ENCODE measurements around the gene PRCC.

The PRCC gene

DNA sequence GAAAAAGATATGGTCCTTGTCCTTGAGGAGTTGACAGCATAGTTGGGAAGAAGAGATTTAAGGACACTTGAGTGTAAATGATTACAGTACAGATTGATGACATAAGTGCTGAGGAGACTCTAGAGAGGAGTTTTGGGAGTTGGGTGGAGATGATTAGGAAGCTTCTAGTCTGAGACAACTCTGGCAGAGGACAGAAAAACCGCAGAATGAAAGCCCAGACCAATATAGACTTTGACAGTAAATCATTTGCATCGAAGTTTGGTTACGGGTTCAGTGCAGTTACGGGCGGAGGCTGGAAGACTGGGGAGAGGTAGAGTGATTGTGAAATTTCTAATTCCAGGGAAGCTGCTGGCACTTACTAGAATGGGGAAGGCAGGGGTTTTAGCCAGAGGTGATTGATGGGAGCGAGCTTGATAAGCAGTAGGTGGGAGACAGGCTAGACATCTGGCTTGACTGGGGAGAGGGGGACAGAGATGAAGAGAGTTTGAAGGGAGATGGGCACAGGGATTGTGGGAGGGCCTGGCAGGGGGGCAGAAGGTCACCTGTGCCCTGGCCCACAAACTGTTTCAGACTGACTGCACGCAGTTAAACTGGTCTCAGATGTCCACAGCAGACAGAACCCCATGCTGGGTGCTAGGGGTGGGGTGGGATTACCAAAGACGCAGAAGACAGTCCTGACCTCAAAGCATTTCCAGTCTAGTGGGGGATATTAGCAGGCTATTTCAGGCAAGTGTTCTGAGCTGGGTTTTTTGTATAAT is 29.2 kb downstream of the PRCC start:
- no peak for TF ChIP-seq CTCF (conservative IDR thresholded peaks at IDR 0.05)
- H3K27ac ChIP-seq: no peak overlapping the region

- no peak overlapping the region for H3K27ac ChIP-seq
- TF ChIP-seq CTCF (conservative IDR thresholded peaks at IDR 0.05): peak; percentile 86
Observed at GRCh38 chr1:156797212-156797871, 30.0 kb downstream of the PRCC start.

DNA sequence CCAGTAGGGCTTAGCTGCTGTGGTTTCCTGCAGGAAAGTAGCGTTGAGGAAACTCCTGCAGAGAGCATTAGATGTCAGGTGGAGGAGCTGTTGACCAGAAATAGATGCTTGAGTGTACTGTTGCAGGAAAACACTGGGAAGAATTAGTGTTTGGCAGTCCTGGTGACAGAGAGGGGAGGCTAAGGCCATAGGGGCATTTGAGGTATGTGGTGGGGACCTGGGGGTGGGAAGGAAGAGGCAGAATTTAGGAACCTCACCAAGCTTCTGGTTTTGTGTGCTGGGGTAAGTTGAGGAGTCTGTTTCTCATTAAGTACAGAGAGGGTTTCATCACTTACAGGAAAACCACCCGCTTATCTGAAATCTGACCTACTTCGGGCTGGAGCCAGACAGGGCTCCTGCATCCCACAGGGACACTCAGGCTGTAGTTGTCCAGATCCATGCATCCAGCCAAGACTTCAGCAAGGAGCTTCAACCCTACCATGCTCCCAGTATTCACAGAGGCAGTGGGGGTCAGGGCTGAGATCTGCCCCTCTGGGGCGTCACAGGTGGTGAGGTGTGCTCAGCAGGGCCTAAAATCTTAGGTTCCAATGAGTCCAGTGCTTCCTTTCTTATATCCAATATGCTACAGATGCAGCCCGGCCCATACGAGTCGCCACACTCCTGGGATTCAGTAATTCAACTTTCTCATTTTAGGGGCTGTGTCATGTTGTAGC is 34.2 kb downstream of the PRCC start:
- no peak for TF ChIP-seq CTCF (conservative IDR thresholded peaks at IDR 0.05)
- H3K27ac ChIP-seq: no peak overlapping the region

GRCh38 chr1:156802421-156802935 is 35.1 kb downstream of the PRCC start:
- no peak overlapping the region for H3K27ac ChIP-seq
- TF ChIP-seq CTCF (conservative IDR thresholded peaks at IDR 0.05): no peak

DNA sequence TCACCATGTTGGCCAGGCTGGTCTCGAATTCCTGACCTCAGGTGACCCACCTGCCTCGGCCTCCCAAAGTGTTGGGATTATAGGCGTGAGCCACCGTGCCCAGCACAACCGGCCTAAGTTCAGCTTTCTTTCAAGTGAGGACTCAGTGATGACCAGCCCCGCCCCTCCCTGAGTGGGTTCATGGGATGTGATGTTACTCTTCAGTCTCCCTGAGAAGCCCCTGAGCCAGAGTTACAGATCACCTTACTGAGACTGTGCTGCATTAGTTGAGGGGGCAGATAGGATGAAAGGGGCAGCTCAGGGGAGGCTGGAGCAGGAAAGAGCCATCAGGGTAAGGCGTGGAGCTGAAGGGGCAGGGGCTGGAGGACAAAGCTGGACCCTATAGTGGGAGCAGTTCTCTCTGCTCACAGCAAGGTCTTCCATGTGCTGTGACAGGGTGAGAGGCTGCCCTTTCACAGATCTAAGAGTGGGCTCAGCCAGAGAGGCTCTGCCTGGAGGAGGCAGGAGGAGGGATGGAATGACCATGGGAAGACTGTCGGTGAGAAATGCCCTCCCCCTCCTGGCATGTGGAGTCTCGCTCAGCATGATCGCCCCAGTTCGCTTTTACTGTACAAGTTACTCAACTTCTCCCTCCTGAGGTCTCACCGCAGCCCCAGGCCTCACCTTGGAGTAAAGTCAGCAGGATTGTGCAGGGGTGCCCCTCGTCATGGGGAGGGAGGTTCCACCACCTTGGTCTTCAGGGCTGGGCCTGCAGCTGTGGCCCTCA is 35.9 kb downstream of the PRCC start:
- no peak overlapping the region for H3K27ac ChIP-seq
- TF ChIP-seq CTCF (conservative IDR thresholded peaks at IDR 0.05): no peak

DNA sequence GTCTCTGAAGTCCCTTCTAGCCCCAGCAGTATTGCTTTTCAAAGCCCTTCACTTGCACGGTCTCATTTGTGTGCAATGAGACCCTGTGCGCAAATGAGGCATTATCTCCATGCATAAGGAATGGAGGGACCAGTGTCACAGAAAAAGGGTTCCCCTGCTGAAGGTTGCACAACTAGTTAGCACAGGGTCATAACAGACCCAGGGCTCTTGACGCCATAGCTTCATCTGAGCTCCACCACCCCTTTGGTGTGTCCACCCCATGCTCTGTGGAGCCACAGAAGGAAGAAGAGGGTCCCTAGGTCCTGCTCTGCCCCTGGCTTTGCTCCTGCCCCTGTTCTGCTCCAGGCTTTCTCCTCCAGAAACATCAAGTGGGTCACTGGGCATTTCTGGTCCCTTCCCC is 36.7 kb downstream of the PRCC start:
- H3K27ac ChIP-seq: no peak overlapping the region
- no peak for TF ChIP-seq CTCF (conservative IDR thresholded peaks at IDR 0.05)

Measured in VCaP (cell line).